GM21786 (cell line): ENCODE results near the gene PLB1.

Experiments used
- ATAC-seq: cut with Tn5 transposase; IDR thresholded peaks from one replicate; pipeline ENCODE4 v1.9.1; 2021; ENCODE audit not compliant: unreplicated experiment

Gene PLB1

GRCh38 chr2:28684142-28684858 is 188.4 kb downstream of the PLB1 start:
- no peak for ATAC-seq

- ATAC-seq, result no peak
Measured at GRCh38 chr2:28687171-28687570, 191.3 kb downstream of the PLB1 start.

DNA sequence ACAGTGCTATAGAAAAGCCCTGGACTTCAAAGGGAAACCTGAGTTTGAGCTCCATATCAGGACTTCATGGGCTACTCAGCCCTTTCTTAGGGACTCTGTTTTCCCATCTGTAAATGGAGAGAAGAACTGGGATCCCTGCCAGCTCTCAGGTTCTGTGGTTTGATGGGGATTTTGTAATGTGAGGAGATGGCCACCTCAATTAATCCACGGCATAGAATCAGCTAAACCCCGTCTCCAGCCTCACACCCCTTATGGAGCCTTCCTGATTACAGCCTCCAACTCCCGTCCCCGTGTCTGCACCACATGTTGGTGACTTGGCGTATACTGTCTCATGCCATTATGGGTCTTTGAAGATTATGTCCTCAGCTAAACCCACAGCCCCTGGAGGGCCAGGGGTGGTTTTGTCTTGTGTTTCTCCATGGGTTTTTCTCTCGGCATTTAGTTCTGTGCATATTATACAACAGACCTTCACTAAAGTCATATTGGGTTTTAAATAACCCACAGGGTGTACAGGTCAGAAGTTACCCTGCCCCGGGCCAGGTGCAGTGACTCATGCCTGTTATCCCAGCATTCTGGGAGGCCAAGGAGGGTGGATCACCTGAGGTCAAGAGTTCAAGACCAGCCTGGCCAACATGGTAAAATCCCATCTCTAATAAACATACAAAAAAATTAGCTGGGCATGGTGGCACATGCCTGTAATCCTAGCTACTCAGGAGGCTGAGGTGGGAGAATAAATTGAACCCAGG is 192.0 kb downstream of the PLB1 start:
- no peak for ATAC-seq

DNA sequence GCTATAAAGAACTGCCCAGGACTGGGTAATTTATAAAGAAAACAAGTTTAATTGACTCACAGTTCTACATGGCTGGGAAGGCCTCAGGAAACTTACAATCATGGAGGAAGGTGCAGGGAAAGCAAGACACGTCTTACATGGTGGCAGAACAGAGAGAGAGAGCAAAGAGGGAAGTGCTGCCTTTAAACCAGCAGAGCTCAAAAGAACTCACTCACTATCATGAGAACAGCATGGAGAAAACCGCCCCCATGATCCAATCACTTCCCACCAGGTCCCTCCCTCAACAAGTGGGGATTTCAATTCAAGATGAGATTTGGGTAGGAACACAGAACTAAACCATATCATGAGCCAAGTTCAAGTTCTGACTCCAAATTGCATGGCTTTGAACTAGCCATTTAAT is 193.0 kb downstream of the PLB1 start:
- ATAC-seq, result no peak

- no peak for ATAC-seq
Measured at GRCh38 chr2:28689771-28690170, 193.9 kb downstream of the PLB1 start.

GRCh38 chr2:28692411-28692810 is 196.6 kb downstream of the PLB1 start:
- no peak for ATAC-seq

DNA sequence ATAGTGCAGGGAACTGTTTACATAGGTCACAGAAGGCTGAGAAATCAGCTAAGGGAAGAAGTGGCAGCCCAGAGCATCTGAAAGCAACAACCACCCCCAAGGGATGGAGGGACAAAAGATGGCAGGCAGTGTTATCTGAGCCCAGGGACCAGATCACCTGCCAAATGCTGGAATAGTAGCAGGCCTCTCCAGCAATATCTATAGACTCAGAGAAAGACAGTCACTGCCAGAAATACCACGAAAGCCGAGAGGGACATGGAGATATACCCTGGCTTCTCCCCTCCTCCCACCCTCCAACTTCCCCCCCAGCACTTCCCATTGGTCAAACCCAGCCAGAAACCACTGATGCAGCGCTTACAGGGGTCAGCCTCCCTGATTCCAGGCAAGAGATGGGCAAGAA is 197.4 kb downstream of the PLB1 start:
- no peak for ATAC-seq
